Measurements from ENCODE around the gene PMS1. TPM values are rescaled to one million over a fixed set of nuclear protein-coding genes. Genes with fewer than 3 reads are reported as not detected.
A peak's percentile ranks its signal among the peaks of the same experiment; 100 is the strongest.
"Not testable (repeated sequence)": the region's sequence is repeated elsewhere in the genome, so short reads cannot be mapped to it uniquely, and the experiment has no call there.

The PMS1 gene
- total RNA-seq, 8 experiments from 2014 or later: 22.6 to 37.4 (median 25.9) TPM

DNA sequence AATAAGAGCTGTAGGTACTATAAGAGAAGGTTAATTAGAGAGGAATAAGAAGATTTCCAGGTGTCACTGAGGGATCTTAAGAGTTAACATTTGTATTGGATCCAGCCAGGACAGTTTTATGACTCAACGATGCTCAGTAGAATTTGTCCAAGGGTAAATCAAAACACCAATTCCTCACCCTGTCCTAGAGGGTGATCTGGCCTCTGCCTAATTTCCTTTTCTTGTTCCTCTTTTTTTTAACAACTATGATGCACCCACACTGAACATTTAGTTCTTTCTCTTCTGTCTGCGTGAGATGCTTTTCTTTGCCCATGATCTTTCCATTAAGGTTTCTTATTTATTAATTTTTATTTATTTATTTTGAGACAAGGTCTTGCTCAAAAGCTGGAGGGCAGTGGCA, 92.0 kb downstream of the PMS1 start:
- Histone ChIP-seq H3K27ac (no peak overlapping the region), H3K4me3 (no peak overlapping the region), H3K4me1 (replicated peaks in 1 of 2) (peaks cover 2 to 7% of the 10 kb centered on the region in 2 donors)
- WGBS, 10 experiments: 33 to 100% (median 88%) methylated on average over 1 to 2 of the region's 2 CpGs
- in situ Hi-C loops (cut with MboI; ENCODE audit: low pct_unique_long_range_greater_than_20kb in 2 of 9, low sequenced_read_pairs in 9 of 9, unreplicated experiment in 9 of 9): no loop called here
- ATAC-seq (replicated peaks in 6 of 8): no peak

DNA sequence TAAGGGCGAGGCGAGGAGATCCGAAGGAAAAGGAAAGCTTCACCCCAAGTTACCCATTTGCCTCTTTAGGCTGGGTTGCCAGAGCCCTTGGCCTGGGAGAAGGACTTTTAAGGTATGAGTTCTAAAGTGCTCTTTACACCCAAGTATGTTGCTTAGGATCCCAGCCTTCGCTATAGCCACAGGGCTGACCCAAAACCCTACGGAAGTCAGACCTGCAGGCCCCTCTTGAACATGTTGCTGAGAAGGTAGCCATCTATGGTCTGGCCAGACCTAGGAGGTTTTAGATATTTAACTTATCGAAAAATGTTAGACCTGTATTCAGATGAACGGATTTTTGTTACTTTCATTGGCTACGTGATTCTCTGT, 95.4 kb downstream of the PMS1 start:
- ATAC-seq (replicated peaks in 6 of 8): no peak
- in situ Hi-C loops (cut with MboI; ENCODE audit: low pct_unique_long_range_greater_than_20kb in 2 of 9, low sequenced_read_pairs in 9 of 9, unreplicated experiment in 9 of 9): no loop called here
- 80 to 100% (median 94%) methylated on average over 1 to 8 of the region's 8 CpGs for WGBS, 10 experiments

GRCh38 chr2:189880429-189880828, 96.2 kb downstream of the PMS1 start:
- H3K4me1 ChIP-seq (replicated peaks in 1 of 2): peaks cover 4 to 9% of the 10 kb centered on the region in 2 donors
- no peak for ATAC-seq (replicated peaks in 6 of 8)
- H3K4me3 ChIP-seq: no peak overlapping the region
- WGBS, 10 experiments: 56 to 100% (median 80%) methylated on average over 1 to 2 of the region's 2 CpGs; no CpG with 5 or more reads in 4 of the 10 experiments
- no peak overlapping the region for H3K27ac ChIP-seq
- in situ Hi-C loops (cut with MboI; ENCODE audit: low pct_unique_long_range_greater_than_20kb in 2 of 9, low sequenced_read_pairs in 9 of 9, unreplicated experiment in 9 of 9): no loop called here

More for the DNA sequence above, 95.4 kb downstream of the PMS1 start:
- Histone ChIP-seq H3K27ac (no peak overlapping the region), H3K4me1 (replicated peaks in 1 of 2) (peaks cover 4 to 9% of the 10 kb centered on the region in 2 donors), H3K4me3 (no peak overlapping the region)

DNA sequence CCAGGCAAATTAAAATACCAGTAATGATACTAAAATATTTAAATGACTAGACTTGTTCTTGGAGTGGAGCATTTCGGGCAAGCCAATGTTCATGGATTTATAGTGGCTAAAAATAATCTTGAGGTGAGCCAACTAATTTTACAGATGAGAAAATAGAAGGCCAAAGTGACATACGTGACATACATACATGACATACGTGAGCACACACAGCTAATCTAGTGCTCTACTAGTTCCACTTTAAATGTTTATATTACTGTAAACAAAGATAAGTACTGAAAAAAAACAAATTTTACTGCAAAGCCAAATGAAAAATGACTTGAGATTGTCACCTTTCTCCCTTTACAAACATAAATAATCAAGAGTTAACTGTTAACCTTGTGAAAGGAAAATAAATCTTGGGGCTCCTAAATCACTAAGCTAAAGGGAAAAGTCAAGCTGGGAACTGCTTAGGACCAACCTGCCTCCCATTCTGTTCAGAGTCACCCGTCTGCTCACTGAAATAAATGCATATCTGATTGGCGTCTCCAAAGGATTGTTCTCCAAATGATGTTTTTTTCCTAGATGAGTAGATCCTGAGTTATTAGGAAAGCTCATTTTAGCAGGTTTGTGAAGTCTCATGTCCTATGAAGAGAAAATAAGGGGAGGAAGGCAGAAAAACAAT, 96.7 kb downstream of the PMS1 start:
- 50 to 96% (median 86%) methylated on average over 2 to 5 of the region's 5 CpGs for WGBS, 10 experiments
- Histone ChIP-seq H3K4me1 (replicated peaks in 1 of 2) (peaks cover 4 to 9% of the 10 kb centered on the region in 2 donors), H3K4me3 (no peak overlapping the region), H3K27ac (no peak overlapping the region)
- peak in 5 of 8 experiments; percentile 62 to 86 (median 79) for ATAC-seq (replicated peaks in 6 of 8)
- in situ Hi-C loops (cut with MboI; ENCODE audit: low pct_unique_long_range_greater_than_20kb in 2 of 9, low sequenced_read_pairs in 9 of 9, unreplicated experiment in 9 of 9): no loop called here

DNA sequence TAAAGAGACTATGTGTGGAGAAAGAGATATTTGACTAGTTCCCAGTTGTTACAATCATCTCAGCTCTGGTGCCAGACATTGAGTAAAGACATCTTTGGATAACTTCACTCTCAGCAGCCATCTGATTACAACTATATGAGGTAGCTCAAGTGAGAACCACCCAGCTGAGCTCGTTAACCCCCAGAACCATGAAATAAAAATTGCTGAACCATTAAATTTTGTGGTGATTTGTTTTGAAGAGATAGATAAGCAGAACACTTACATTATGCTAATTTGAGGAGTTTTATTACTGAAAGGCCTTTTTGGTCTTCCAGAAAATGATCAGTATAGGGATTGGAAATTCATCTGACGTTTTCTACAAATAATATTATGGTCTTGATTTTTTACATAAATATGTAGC, 101.1 kb downstream of the PMS1 start:
- H3K4me3 ChIP-seq: no peak overlapping the region
- no peak overlapping the region for H3K27ac ChIP-seq
- 40 to 100% (median 74%) methylated on average over 1 to 2 of the region's 2 CpGs; no CpG with 5 or more reads in 2 of the 10 experiments for whole genome bisulfite sequencing, 10 experiments
- no peak for ATAC-seq (replicated peaks in 6 of 8)
- in situ Hi-C loops (cut with MboI; ENCODE audit: low pct_unique_long_range_greater_than_20kb in 2 of 9, low sequenced_read_pairs in 9 of 9, unreplicated experiment in 9 of 9): no loop called here
- H3K4me1 ChIP-seq (replicated peaks in 1 of 2): peaks cover 4 to 7% of the 10 kb centered on the region in 2 donors

DNA sequence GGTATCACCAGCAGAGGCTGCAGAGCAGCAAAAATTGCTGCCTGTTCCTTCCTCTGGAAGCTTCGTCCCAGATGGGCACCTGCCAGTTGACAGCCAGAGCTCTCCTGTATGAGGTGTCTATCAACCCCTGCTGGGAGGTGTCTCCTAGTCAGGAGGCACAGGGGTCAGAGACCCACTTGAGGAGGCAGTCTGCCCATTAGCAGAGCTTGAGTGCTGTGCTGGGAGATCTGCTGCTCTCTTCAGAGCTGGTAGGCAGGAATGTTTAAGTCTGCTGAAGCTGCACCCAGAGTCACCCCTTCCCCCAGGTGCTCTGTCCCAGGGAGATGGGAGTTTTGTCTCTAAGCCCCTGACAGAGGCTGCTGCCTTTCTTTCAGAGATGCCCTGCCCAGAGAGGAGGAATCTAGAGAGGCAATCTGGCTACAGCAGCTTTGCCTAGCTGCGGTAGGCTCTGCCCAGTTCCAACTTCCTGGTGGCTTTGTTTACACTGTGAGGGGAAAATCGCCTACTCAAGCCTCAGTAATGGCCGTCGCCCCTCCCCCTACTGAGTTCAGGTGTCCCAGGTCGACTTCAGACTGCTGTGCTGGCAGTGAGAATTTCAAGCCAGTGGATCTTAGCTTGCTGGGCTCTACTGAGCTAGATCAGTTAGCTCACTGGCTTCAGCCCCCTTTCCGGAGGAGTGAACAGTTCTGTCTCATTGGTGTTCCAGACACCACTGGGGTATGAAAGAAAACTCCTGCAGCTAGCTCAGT, 108.5 kb downstream of the PMS1 start:
- H3K27ac ChIP-seq; ATAC-seq (replicated peaks in 6 of 8); H3K4me3 ChIP-seq; H3K4me1 ChIP-seq (replicated peaks in 1 of 2); in situ Hi-C loops (cut with MboI; ENCODE audit: low pct_unique_long_range_greater_than_20kb in 2 of 9, low sequenced_read_pairs in 9 of 9, unreplicated experiment in 9 of 9): not testable (repeated sequence)
- 25 to 100% (median 40%) methylated on average over 1 to 6 of the region's 7 CpGs; no CpG with 5 or more reads in 5 of the 10 experiments for WGBS, 10 experiments

- in situ Hi-C loops (cut with MboI; ENCODE audit: low pct_unique_long_range_greater_than_20kb in 2 of 9, low sequenced_read_pairs in 9 of 9, unreplicated experiment in 9 of 9): no loop called here
- 0 to 100% (median 75%) methylated on average over 1 of the region's 1 CpG; no CpG with 5 or more reads in 1 of the 10 experiments for WGBS, 10 experiments
- ATAC-seq (replicated peaks in 6 of 8): peak in 1 of 8 experiments; percentile 46
- H3K4me1 ChIP-seq (replicated peaks in 1 of 2): no peaks in the 10 kb centered on the region
- no peak overlapping the region for H3K4me3 ChIP-seq
- no peak overlapping the region for H3K27ac ChIP-seq
Observed at GRCh38 chr2:189896809-189897208, 112.6 kb downstream of the PMS1 start.

DNA sequence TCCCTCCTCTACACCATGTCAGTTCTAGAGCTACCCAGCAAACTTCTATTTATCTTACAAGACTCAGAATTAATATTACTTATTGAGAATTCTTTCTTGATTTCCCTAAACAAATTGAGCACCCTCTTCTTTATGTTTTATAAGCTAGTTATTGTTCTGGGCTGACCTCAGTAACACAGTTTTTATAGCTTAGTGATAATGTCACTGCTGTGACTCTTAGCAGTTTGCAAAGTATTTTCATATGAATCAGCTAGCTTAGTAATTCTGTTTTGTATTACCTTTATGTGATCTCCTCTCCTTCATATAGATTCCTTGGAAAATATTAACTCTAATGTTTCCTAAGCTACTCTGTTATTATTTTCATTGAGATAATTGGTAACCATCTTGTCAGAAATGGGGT, 114.9 kb downstream of the PMS1 start:
- Histone ChIP-seq H3K4me3 (no peak overlapping the region), H3K4me1 (replicated peaks in 1 of 2) (no peaks in the 10 kb centered on the region), H3K27ac (no peak overlapping the region)
- in situ Hi-C loops (cut with MboI; ENCODE audit: low pct_unique_long_range_greater_than_20kb in 2 of 9, low sequenced_read_pairs in 9 of 9, unreplicated experiment in 9 of 9): no loop called here
- ATAC-seq (replicated peaks in 6 of 8): no peak

- in situ Hi-C loops (cut with MboI; ENCODE audit: low pct_unique_long_range_greater_than_20kb in 2 of 9, low sequenced_read_pairs in 9 of 9, unreplicated experiment in 9 of 9): no loop called here
- no peak overlapping the region for H3K27ac ChIP-seq
- 43 to 100% (median 89%) methylated on average over 2 to 5 of the region's 5 CpGs; no CpG with 5 or more reads in 4 of the 10 experiments for WGBS, 10 experiments
- ATAC-seq (replicated peaks in 6 of 8): no peak
- H3K4me1 ChIP-seq (replicated peaks in 1 of 2): no peaks in the 10 kb centered on the region
- no peak overlapping the region for H3K4me3 ChIP-seq
Observed at GRCh38 chr2:189900726-189901125, 116.5 kb downstream of the PMS1 start.

DNA sequence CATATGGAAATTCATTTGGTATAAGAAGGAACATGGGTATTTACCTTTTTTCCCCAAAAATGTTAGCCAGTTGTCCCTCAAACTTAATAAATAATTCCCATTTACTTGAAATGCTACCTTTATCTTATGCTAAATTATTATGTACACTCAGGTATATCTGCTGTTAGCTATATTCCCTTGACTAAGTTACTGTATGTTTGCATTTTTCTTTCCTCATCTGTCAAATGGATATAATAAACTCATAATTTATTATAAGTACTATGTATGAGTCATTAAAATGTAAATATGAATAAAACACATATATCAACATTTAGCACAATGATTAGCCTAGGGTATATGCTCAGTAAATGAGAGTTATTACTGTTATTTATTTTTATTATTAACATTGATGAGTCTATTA, 117.4 kb downstream of the PMS1 start:
- no peak for ATAC-seq (replicated peaks in 6 of 8)
- in situ Hi-C loops (cut with MboI; ENCODE audit: low pct_unique_long_range_greater_than_20kb in 2 of 9, low sequenced_read_pairs in 9 of 9, unreplicated experiment in 9 of 9): no loop called here

GRCh38 chr2:189913821-189914220, 129.6 kb downstream of the PMS1 start:
- peak in 1 of 8 experiments; percentile 58 for ATAC-seq (replicated peaks in 6 of 8)
- H3K4me3 ChIP-seq: no peak overlapping the region
- in situ Hi-C loops (cut with MboI; ENCODE audit: low pct_unique_long_range_greater_than_20kb in 2 of 9, low sequenced_read_pairs in 9 of 9, unreplicated experiment in 9 of 9): no loop called here
- no peak overlapping the region for H3K27ac ChIP-seq
- H3K4me1 ChIP-seq (replicated peaks in 1 of 2): no peaks in the 10 kb centered on the region
- 6 to 100% (median 63%) methylated on average over 1 to 3 of the region's 3 CpGs for WGBS, 10 experiments

More for the DNA sequence above, 117.4 kb downstream of the PMS1 start:
- Histone ChIP-seq H3K27ac (no peak overlapping the region), H3K4me3 (no peak overlapping the region), H3K4me1 (replicated peaks in 1 of 2) (no peaks in the 10 kb centered on the region)

- H3K27ac ChIP-seq: no peak overlapping the region
- WGBS, 10 experiments: 8 to 94% (median 84%) methylated on average over 1 to 2 of the region's 2 CpGs
- no peak for ATAC-seq (replicated peaks in 6 of 8)
- in situ Hi-C loops (cut with MboI; ENCODE audit: low pct_unique_long_range_greater_than_20kb in 2 of 9, low sequenced_read_pairs in 9 of 9, unreplicated experiment in 9 of 9): no loop called here
- no peaks in the 10 kb centered on the region for H3K4me1 ChIP-seq (replicated peaks in 1 of 2)
- H3K4me3 ChIP-seq: no peak overlapping the region
Observed at GRCh38 chr2:189916651-189917050, 132.4 kb downstream of the PMS1 start.

Measured in motor neuron (in vitro differentiated cells).